HuH-7 (cell line): ENCODE data around the gene GTF2H3.
"Not testable (repeated sequence)": the region's sequence is repeated elsewhere in the genome, so short reads cannot be mapped to it uniquely, and the experiment has no call there.

Experiments
- DNase-seq: peaks from one replicate; pipeline ENCODE4 v3.0.0; 2011; ENCODE audit warnings: low spot score

Gene GTF2H3

GRCh38 chr12:123633379-123634141 is at the start of gene GTF2H3, which contains the start of gene EIF2B1:
TSS of gene GTF2H3 (plus strand) at chr12:123633829. CDS start at chr12:123633860, 31 bp downstream.
TSS of gene EIF2B1 (minus strand) at chr12:123633686. CDS start at chr12:123633557, 129 bp downstream.
- DNase-seq = peak; percentile 91

- DNase-seq = no peak
These were observed 41.7 kb upstream of the GTF2H3 start for GRCh38 chr12:123591702-123592481.

- DNase-seq = no peak
These were observed 37.9 kb upstream of the GTF2H3 start for GRCh38 chr12:123595729-123596128.

- no peak for DNase-seq
These were observed 36.5 kb upstream of the GTF2H3 start for GRCh38 chr12:123597100-123597499.

GRCh38 chr12:123598522-123598921 is 35.1 kb upstream of the GTF2H3 start:
- no peak for DNase-seq

GRCh38 chr12:123599310-123599709 is 34.3 kb upstream of the GTF2H3 start:
- no peak for DNase-seq

- DNase-seq = no peak
These were observed 33.9 kb upstream of the GTF2H3 start for GRCh38 chr12:123599721-123600120.

- peak; percentile 66 for DNase-seq
These were observed 31.8 kb upstream of the GTF2H3 start, which contains the start of gene DDX55 for GRCh38 chr12:123601602-123602489. TSS of gene DDX55 (plus strand) at chr12:123602099. CDS start at chr12:123602149, 50 bp downstream.

GRCh38 chr12:123602651-123603195 is 30.9 kb upstream of the GTF2H3 start:
- no peak for DNase-seq

- DNase-seq = not testable (repeated sequence)
These were observed 30.1 kb upstream of the GTF2H3 start for GRCh38 chr12:123603495-123603894.

- DNase-seq = no peak
These were observed 25.9 kb upstream of the GTF2H3 start for GRCh38 chr12:123607756-123608155.

GRCh38 chr12:123608182-123608581 is 25.4 kb upstream of the GTF2H3 start:
- no peak for DNase-seq

- no peak for DNase-seq
These were observed 19.5 kb upstream of the GTF2H3 start for GRCh38 chr12:123614110-123614509.

GRCh38 chr12:123614531-123614930 is 19.1 kb upstream of the GTF2H3 start:
- no peak for DNase-seq

- DNase-seq = no peak
These were observed 16.5 kb upstream of the GTF2H3 start for GRCh38 chr12:123617144-123617543.

- DNase-seq = no peak
These were observed 16.0 kb upstream of the GTF2H3 start for GRCh38 chr12:123617580-123617979.

GRCh38 chr12:123621101-123621500 is 12.5 kb upstream of the GTF2H3 start:
- no peak for DNase-seq

- no peak for DNase-seq
These were observed 11.8 kb upstream of the GTF2H3 start for GRCh38 chr12:123621619-123622530.

GRCh38 chr12:123634142-123634561 is 523 bp downstream of the GTF2H3 start:
- no peak for DNase-seq

GRCh38 chr12:123643911-123644310 is 10.3 kb downstream of the GTF2H3 start:
- no peak for DNase-seq

GRCh38 chr12:123645380-123645779 is 11.8 kb downstream of the GTF2H3 start:
- DNase-seq = no peak
